ENCODE measurements around the gene VIL1.

VIL1 gene

GRCh38 chr2:218472988-218473387 lies 54.1 kb downstream of the VIL1 start:
- H3K9ac ChIP-seq (ENCODE audit: low read length in 2 of 2) = no peak overlapping the region
- H3K27ac ChIP-seq (ENCODE audit: low read length) = no peak overlapping the region
- H3K4me3 ChIP-seq (ENCODE audit: low read length in 2 of 2) = no peak overlapping the region
- peaks cover 0 to 18% of the 10 kb centered on the region in 2 donors for H3K36me3 ChIP-seq (ENCODE audit: control insufficient read depth in 2 of 2, insufficient read depth in 2 of 2, low read length in 2 of 2)
- H3K4me1 ChIP-seq (ENCODE audit: control insufficient read depth, insufficient read depth, low read length) = no peaks in the 10 kb centered on the region
- H3K9me3 ChIP-seq (ENCODE audit: control insufficient read depth in 2 of 2, low read length in 2 of 2) = no peaks in the 10 kb centered on the region
- H3K27me3 ChIP-seq (ENCODE audit: control insufficient read depth in 1 of 2, insufficient read depth in 2 of 2, low read length in 2 of 2) = no peaks in the 10 kb centered on the region

- no peaks in the 10 kb centered on the region for H3K4me1 ChIP-seq (ENCODE audit: control insufficient read depth, insufficient read depth, low read length)
- no peaks in the 10 kb centered on the region for H3K9me3 ChIP-seq (ENCODE audit: control insufficient read depth in 2 of 2, low read length in 2 of 2)
- peaks cover 0 to 18% of the 10 kb centered on the region in 2 donors for H3K36me3 ChIP-seq (ENCODE audit: control insufficient read depth in 2 of 2, insufficient read depth in 2 of 2, low read length in 2 of 2)
- no peaks in the 10 kb centered on the region for H3K27me3 ChIP-seq (ENCODE audit: control insufficient read depth in 1 of 2, insufficient read depth in 2 of 2, low read length in 2 of 2)
- H3K9ac ChIP-seq (ENCODE audit: low read length in 2 of 2) = no peak overlapping the region
- H3K4me3 ChIP-seq (ENCODE audit: low read length in 2 of 2) = no peak overlapping the region
- H3K27ac ChIP-seq (ENCODE audit: low read length) = no peak overlapping the region
Observed at GRCh38 chr2:218474527-218474926, 55.6 kb downstream of the VIL1 start.

DNA sequence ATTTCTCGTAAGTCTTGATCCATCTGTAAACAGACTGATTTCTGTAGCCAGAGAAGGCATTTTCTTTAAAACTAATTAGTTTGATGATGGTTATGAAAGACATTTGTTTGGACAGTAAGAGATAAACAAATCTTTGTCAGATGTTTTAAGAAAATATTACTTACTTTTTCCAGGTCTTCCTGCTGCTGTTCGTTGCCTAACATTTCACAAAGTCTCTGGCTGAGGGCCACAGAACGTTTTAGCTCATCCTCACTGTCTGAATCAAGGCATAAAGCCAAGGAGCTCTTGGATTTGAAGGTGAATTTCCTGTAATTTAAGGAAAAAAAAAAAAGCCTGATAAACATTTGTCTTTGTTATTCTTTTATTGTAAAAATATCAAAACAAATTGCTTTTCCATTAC lies 57.8 kb downstream of the VIL1 start:
- H3K9me3 ChIP-seq (ENCODE audit: control insufficient read depth in 2 of 2, low read length in 2 of 2) = no peaks in the 10 kb centered on the region
- no peaks in the 10 kb centered on the region for H3K4me1 ChIP-seq (ENCODE audit: control insufficient read depth, insufficient read depth, low read length)
- H3K36me3 ChIP-seq (ENCODE audit: control insufficient read depth in 2 of 2, insufficient read depth in 2 of 2, low read length in 2 of 2) = peaks cover 1 to 19% of the 10 kb centered on the region in 2 donors
- H3K27ac ChIP-seq (ENCODE audit: low read length) = no peak overlapping the region
- H3K9ac ChIP-seq (ENCODE audit: low read length in 2 of 2) = no peak overlapping the region
- no peak overlapping the region for H3K4me3 ChIP-seq (ENCODE audit: low read length in 2 of 2)
- H3K27me3 ChIP-seq (ENCODE audit: control insufficient read depth in 1 of 2, insufficient read depth in 2 of 2, low read length in 2 of 2) = no peaks in the 10 kb centered on the region

DNA sequence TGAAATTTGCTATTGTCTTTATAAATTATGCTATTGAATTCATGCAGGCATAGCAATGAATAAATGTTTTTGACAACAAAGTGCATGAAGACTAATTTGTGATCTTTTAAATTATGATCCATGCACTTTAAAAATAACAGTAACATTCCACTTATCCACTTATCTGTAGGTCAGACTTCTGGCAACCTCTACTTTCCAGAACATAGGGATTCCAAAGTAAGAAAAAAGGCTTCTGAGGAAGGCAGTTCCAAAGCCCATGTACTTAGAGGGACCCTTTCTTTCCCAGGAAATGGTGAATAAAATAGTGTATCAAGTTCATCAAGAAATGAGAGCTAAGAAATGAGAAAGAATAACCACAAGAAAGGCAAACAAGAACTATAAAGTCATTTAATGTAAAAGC lies 58.3 kb downstream of the VIL1 start:
- Histone ChIP-seq H3K27ac (ENCODE audit: low read length) (no peak overlapping the region), H3K9me3 (ENCODE audit: control insufficient read depth in 2 of 2, low read length in 2 of 2) (no peaks in the 10 kb centered on the region), H3K4me3 (ENCODE audit: low read length in 2 of 2) (no peak overlapping the region), H3K9ac (ENCODE audit: low read length in 2 of 2) (no peak overlapping the region), H3K36me3 (ENCODE audit: control insufficient read depth in 2 of 2, insufficient read depth in 2 of 2, low read length in 2 of 2) (peaks cover 2 to 15% of the 10 kb centered on the region in 2 donors), H3K27me3 (ENCODE audit: control insufficient read depth in 1 of 2, insufficient read depth in 2 of 2, low read length in 2 of 2) (no peaks in the 10 kb centered on the region), H3K4me1 (ENCODE audit: control insufficient read depth, insufficient read depth, low read length) (no peaks in the 10 kb centered on the region)

GRCh38 chr2:218478544-218478943 lies 59.6 kb downstream of the VIL1 start:
- no peaks in the 10 kb centered on the region for H3K9me3 ChIP-seq (ENCODE audit: control insufficient read depth in 2 of 2, low read length in 2 of 2)
- peaks cover 2 to 11% of the 10 kb centered on the region in 2 donors for H3K36me3 ChIP-seq (ENCODE audit: control insufficient read depth in 2 of 2, insufficient read depth in 2 of 2, low read length in 2 of 2)
- no peak overlapping the region for H3K27ac ChIP-seq (ENCODE audit: low read length)
- H3K9ac ChIP-seq (ENCODE audit: low read length in 2 of 2) = no peak overlapping the region
- H3K4me1 ChIP-seq (ENCODE audit: control insufficient read depth, insufficient read depth, low read length) = no peaks in the 10 kb centered on the region
- no peak overlapping the region for H3K4me3 ChIP-seq (ENCODE audit: low read length in 2 of 2)
- no peaks in the 10 kb centered on the region for H3K27me3 ChIP-seq (ENCODE audit: control insufficient read depth in 1 of 2, insufficient read depth in 2 of 2, low read length in 2 of 2)

DNA sequence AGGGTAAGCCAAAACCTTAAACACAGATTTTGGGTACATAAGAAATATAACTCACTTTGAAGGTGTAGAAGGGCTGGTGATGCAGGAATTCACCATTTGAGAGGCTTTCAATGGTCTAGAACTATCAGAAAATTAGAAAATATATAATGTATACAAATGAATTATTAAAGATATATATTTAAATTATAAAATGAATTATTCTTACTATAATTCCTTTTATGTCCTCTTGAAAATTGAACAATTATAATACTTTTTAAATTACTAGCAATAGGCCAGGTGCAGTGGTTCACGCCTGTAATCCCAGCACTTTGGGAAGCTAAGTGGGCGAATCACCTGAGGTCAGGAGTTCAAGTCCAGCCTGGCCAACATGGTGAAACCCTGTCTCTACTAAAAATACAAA lies 60.7 kb downstream of the VIL1 start:
- H3K4me3 ChIP-seq (ENCODE audit: low read length in 2 of 2) = no peak overlapping the region
- H3K9me3 ChIP-seq (ENCODE audit: control insufficient read depth in 2 of 2, low read length in 2 of 2) = no peaks in the 10 kb centered on the region
- H3K36me3 ChIP-seq (ENCODE audit: control insufficient read depth in 2 of 2, insufficient read depth in 2 of 2, low read length in 2 of 2) = peaks cover 2 to 4% of the 10 kb centered on the region in 2 donors
- H3K4me1 ChIP-seq (ENCODE audit: control insufficient read depth, insufficient read depth, low read length) = no peaks in the 10 kb centered on the region
- H3K9ac ChIP-seq (ENCODE audit: low read length in 2 of 2) = no peak overlapping the region
- H3K27ac ChIP-seq (ENCODE audit: low read length) = no peak overlapping the region
- no peaks in the 10 kb centered on the region for H3K27me3 ChIP-seq (ENCODE audit: control insufficient read depth in 1 of 2, insufficient read depth in 2 of 2, low read length in 2 of 2)

- Histone ChIP-seq H3K9ac (ENCODE audit: low read length in 2 of 2) (no peak overlapping the region), H3K4me3 (ENCODE audit: low read length in 2 of 2) (no peak overlapping the region), H3K27me3 (ENCODE audit: control insufficient read depth in 1 of 2, insufficient read depth in 2 of 2, low read length in 2 of 2) (no peaks in the 10 kb centered on the region), H3K27ac (ENCODE audit: low read length) (no peak overlapping the region), H3K9me3 (ENCODE audit: control insufficient read depth in 2 of 2, low read length in 2 of 2) (no peaks in the 10 kb centered on the region), H3K4me1 (ENCODE audit: control insufficient read depth, insufficient read depth, low read length) (no peaks in the 10 kb centered on the region), H3K36me3 (ENCODE audit: control insufficient read depth in 2 of 2, insufficient read depth in 2 of 2, low read length in 2 of 2) (peaks cover 2 to 4% of the 10 kb centered on the region in 2 donors)
Observed at GRCh38 chr2:218482651-218483050, 63.7 kb downstream of the VIL1 start.

DNA sequence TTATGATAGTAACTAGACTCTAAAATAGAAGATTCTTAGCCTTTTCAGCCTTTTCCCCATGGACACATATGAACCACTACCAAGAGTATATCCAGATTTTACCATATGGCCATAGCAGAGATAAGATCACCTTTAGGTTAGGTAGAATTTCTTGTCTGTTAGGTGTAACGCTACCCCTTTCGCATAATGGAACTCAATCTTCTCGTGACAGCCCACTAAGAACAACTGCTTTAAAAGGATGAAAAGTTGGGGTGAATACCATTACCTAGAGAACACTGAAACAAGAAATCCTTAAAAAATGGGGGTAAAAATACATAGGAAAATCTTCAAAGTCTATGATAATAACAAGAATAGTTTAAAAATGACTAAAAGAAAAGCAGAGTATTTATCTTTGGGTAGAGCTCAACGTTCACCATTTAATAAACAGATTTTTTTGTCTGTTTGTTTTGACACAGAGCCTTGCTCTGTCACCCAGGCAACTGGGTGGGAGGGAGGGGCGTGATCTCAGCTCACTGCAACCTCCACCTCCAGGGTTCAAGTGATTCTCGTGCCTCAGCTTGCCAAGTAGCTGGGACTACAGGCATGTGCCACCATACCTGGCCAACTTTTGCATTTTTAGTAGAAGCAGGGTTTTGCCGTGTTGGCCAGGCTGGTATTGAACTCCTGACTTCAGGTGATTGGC lies 67.2 kb downstream of the VIL1 start:
- no peak overlapping the region for H3K27ac ChIP-seq (ENCODE audit: low read length)
- H3K27me3 ChIP-seq (ENCODE audit: control insufficient read depth in 1 of 2, insufficient read depth in 2 of 2, low read length in 2 of 2) = no peaks in the 10 kb centered on the region
- H3K9ac ChIP-seq (ENCODE audit: low read length in 2 of 2) = no peak overlapping the region
- peaks cover 6% of the 10 kb centered on the region in 2 donors for H3K36me3 ChIP-seq (ENCODE audit: control insufficient read depth in 2 of 2, insufficient read depth in 2 of 2, low read length in 2 of 2)
- no peaks in the 10 kb centered on the region for H3K9me3 ChIP-seq (ENCODE audit: control insufficient read depth in 2 of 2, low read length in 2 of 2)
- H3K4me3 ChIP-seq (ENCODE audit: low read length in 2 of 2) = no peak overlapping the region
- H3K4me1 ChIP-seq (ENCODE audit: control insufficient read depth, insufficient read depth, low read length) = no peaks in the 10 kb centered on the region

GRCh38 chr2:218500501-218501060 lies 81.7 kb downstream of the VIL1 start:
- H3K27ac ChIP-seq (ENCODE audit: low read length) = no peak overlapping the region
- H3K9ac ChIP-seq (ENCODE audit: low read length in 2 of 2) = no peak overlapping the region
- no peaks in the 10 kb centered on the region for H3K4me1 ChIP-seq (ENCODE audit: control insufficient read depth, insufficient read depth, low read length)
- no peaks in the 10 kb centered on the region for H3K27me3 ChIP-seq (ENCODE audit: control insufficient read depth in 1 of 2, insufficient read depth in 2 of 2, low read length in 2 of 2)
- no peak overlapping the region for H3K4me3 ChIP-seq (ENCODE audit: low read length in 2 of 2)
- peaks cover under 1 to 3% of the 10 kb centered on the region in 2 donors for H3K36me3 ChIP-seq (ENCODE audit: control insufficient read depth in 2 of 2, insufficient read depth in 2 of 2, low read length in 2 of 2)
- H3K9me3 ChIP-seq (ENCODE audit: control insufficient read depth in 2 of 2, low read length in 2 of 2) = no peaks in the 10 kb centered on the region

GRCh38 chr2:218501665-218502064 lies 82.7 kb downstream of the VIL1 start:
- H3K9ac ChIP-seq (ENCODE audit: low read length in 2 of 2) = no peak overlapping the region
- no peaks in the 10 kb centered on the region for H3K27me3 ChIP-seq (ENCODE audit: control insufficient read depth in 1 of 2, insufficient read depth in 2 of 2, low read length in 2 of 2)
- H3K27ac ChIP-seq (ENCODE audit: low read length) = no peak overlapping the region
- H3K36me3 ChIP-seq (ENCODE audit: control insufficient read depth in 2 of 2, insufficient read depth in 2 of 2, low read length in 2 of 2) = no peaks in the 10 kb centered on the region
- H3K4me1 ChIP-seq (ENCODE audit: control insufficient read depth, insufficient read depth, low read length) = no peaks in the 10 kb centered on the region
- H3K9me3 ChIP-seq (ENCODE audit: control insufficient read depth in 2 of 2, low read length in 2 of 2) = no peaks in the 10 kb centered on the region
- no peak overlapping the region for H3K4me3 ChIP-seq (ENCODE audit: low read length in 2 of 2)
